Small intestine (tissue), 7 donors: ENCODE data around the gene ERC1. TPM values are rescaled to one million over a fixed set of nuclear protein-coding genes. Genes with fewer than 3 reads are reported as not detected.
"Not testable (repeated sequence)": the region's sequence is repeated elsewhere in the genome, so short reads cannot be mapped to it uniquely, and the experiment has no call there.

Experiments
- DNase-seq, 2 donors: peaks; one replicate each; pipeline versions ENCODE4 v3.0.0 to v3.0.0-alpha.2; 2013
- FAIRE-seq: peaks from 2 replicates; lab custom pipeline; 2012; peaks lifted over from hg19 to GRCh38; lab: Jason Lieb, UNC
- H3K27ac ChIP-seq, 3 donors: one replicate each; pipeline ENCODE4 v1.5.1; 2013; ENCODE audit warnings: low read length in 2 of 3, mild to moderate bottlenecking in 2 of 3, control low read depth in 1 of 3, inconsistent platforms in 1 of 3, low read depth in 1 of 3, moderate library complexity in 1 of 3
- H3K27me3 ChIP-seq, 3 donors: one replicate each; pipeline ENCODE4 v1.6.1; 2013; ENCODE audit warnings: low read length in 3 of 3, inconsistent platforms in 1 of 3; ENCODE audit not compliant: control insufficient read depth in 3 of 3, insufficient read depth in 3 of 3
- H3K36me3 ChIP-seq, 3 donors: one replicate each; pipeline ENCODE4 v1.6.1; 2013; ENCODE audit warnings: low read length in 3 of 3, inconsistent platforms in 1 of 3, low read depth in 1 of 3, mild to moderate bottlenecking in 1 of 3, moderate library complexity in 1 of 3; ENCODE audit not compliant: control insufficient read depth in 3 of 3, insufficient read depth in 2 of 3
- H3K4me1 ChIP-seq, 3 donors: one replicate each; pipeline ENCODE4 v1.6.1; 2013; ENCODE audit warnings: low read length in 2 of 3, inconsistent platforms in 1 of 3, low read depth in 1 of 3, mild to moderate bottlenecking in 1 of 3, moderate library complexity in 1 of 3; ENCODE audit not compliant: control insufficient read depth in 3 of 3, insufficient read depth in 2 of 3
- H3K4me3 ChIP-seq, 3 donors: one replicate each; pipeline ENCODE4 v1.5.1; 2013; ENCODE audit warnings: low read length in 3 of 3, control low read depth in 1 of 3, inconsistent platforms in 1 of 3, low read depth in 1 of 3, mild to moderate bottlenecking in 1 of 3, moderate library complexity in 1 of 3
- H3K9me3 ChIP-seq, 2 donors: one replicate each; pipeline ENCODE4 v1.6.1; 2013; ENCODE audit warnings: low read depth in 1 of 2, low read length in 1 of 2; ENCODE audit not compliant: control insufficient read depth in 2 of 2, insufficient read depth in 1 of 2
- WGBS, 3 donors: extraction: QIAGEN DNeasy Blood & Tissue Kit; methylation state at CpG; one replicate each; pipeline ENCODE4 v1.1.7; 2013; 5-methylcytosine and 5-hydroxymethylcytosine counted together
- polyA plus RNA-seq, 4 donors: library from polyadenylated mRNA; stranded (reverse) in 3 of 4; unstranded in 1 of 4; fragments of 200-250 nt in 3 of 4; fragments of 120-200 nt in 1 of 4; gene quantifications; one replicate each; pipeline versions ENCODE4 v1.2.1 to v1.2.3, GENCODE V29; 2013
- donor health status: healthy with polysubstance abuse.
- donor health status: control.
- donor health status: control.
- donor health status: Bipolar disorder and iron deficiency.
- donor health status: healthy.

Gene ERC1
- polyA plus RNA-seq, 4 donors: 1.8 to 16.7 (median 6.1) TPM

GRCh38 chr12:1306817-1307216 lies 315.8 kb downstream of the ERC1 start:
- WGBS, 3 donors: 83 to 88% (median 86%) methylated on average over 4 of the region's 4 CpGs
- Histone ChIP-seq H3K27ac (no peak overlapping the region), H3K36me3 (no peaks in the 10 kb centered on the region), H3K4me1 (no peaks in the 10 kb centered on the region), H3K27me3 (no peaks in the 10 kb centered on the region), H3K9me3 (no peaks in the 10 kb centered on the region), H3K4me3 (no peak overlapping the region)
- no peak for DNase-seq
- FAIRE-seq: no peak

GRCh38 chr12:1307796-1308195 lies 316.8 kb downstream of the ERC1 start:
- H3K4me3 ChIP-seq: no peak overlapping the region
- no peaks in the 10 kb centered on the region for H3K4me1 ChIP-seq
- H3K27ac ChIP-seq: no peak overlapping the region
- 97 to 98% (median 97%) methylated on average over 1 of the region's 1 CpG for WGBS, 3 donors
- no peaks in the 10 kb centered on the region for H3K27me3 ChIP-seq
- peaks cover 0 to 3% (median 0%) of the 10 kb centered on the region in 3 donors for H3K36me3 ChIP-seq
- no peak for DNase-seq
- FAIRE-seq: no peak
- H3K9me3 ChIP-seq: no peaks in the 10 kb centered on the region

DNA sequence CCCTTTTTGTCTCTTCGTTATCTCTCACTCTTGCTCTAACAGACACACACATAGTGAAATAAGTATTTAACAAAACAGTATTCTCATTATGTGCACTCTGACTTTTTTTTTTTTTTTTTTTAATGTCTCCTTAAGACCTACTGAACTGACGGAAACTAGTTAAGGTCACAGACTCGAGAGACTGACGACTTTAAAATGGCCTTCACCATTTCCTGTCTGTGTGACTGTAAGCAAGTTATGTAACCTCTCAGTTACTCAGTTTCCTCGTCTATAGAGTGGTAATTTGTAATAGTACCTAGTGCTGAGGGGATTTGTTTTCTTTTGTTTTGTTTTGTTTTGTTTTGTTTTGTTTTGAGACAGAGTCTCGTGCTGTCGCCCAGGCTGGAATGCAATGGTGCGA lies 318.6 kb downstream of the ERC1 start:
- no peak for FAIRE-seq
- 77 to 90% (median 82%) methylated on average over 8 of the region's 8 CpGs for WGBS, 3 donors

DNA sequence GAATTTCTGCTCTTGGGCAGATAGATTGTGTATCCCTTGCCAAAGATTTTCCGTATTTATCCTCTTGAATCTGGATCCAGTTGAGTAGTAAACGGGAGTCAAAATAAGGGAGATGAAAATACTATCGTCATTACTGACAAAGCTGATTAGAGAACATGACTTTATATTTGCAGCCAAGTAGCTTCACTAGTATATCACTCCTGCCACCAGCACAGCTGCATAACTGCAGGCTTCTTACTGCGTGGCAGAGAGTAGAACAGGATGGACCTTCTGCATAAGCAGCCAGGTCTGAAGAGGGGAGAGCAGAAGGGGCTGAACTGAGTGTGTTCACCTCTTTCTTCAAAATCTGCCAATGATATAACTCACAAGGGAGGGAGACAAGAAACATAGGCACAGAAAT lies 319.6 kb downstream of the ERC1 start:
- no peak for DNase-seq
- H3K27me3 ChIP-seq: no peaks in the 10 kb centered on the region
- H3K9me3 ChIP-seq: peaks cover 0 to 7% of the 10 kb centered on the region in 2 donors
- H3K27ac ChIP-seq: no peak overlapping the region
- H3K4me1 ChIP-seq: no peaks in the 10 kb centered on the region
- H3K36me3 ChIP-seq: peaks cover 0 to 7% (median 0%) of the 10 kb centered on the region in 3 donors
- FAIRE-seq: no peak
- no peak overlapping the region for H3K4me3 ChIP-seq
- 73 to 83% (median 79%) methylated on average over 4 of the region's 4 CpGs for WGBS, 3 donors

More for the DNA sequence above, 318.6 kb downstream of the ERC1 start:
- no peak overlapping the region for H3K27ac ChIP-seq
- no peak for DNase-seq
- no peaks in the 10 kb centered on the region for H3K9me3 ChIP-seq
- no peaks in the 10 kb centered on the region for H3K27me3 ChIP-seq
- H3K4me1 ChIP-seq: no peaks in the 10 kb centered on the region
- peaks cover 0 to 3% (median 0%) of the 10 kb centered on the region in 3 donors for H3K36me3 ChIP-seq
- no peak overlapping the region for H3K4me3 ChIP-seq

DNA sequence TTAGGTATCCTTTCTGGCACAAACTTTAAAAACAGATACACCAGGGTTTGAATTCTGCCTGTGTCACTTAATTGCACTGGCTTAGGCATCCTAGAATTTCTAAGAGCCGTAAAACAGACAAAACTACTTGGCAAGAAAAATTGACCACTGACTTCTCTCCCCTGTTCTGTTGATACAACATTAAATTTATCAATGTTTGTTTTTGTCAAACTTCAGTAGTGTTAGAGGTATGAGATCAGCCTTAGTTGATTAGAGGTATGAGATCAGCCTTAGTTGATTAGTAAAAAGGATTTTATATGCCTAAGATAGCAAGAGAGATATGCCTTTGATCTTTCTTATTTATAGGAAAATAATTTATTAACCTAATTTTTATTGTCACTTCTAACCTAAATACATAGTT lies 320.1 kb downstream of the ERC1 start:
- H3K27me3 ChIP-seq: no peaks in the 10 kb centered on the region
- H3K4me1 ChIP-seq: no peaks in the 10 kb centered on the region
- no peak overlapping the region for H3K4me3 ChIP-seq
- DNase-seq (no peak), FAIRE-seq (no peak)
- 28 to 68% (median 62%) methylated on average over 1 of the region's 1 CpG for WGBS, 3 donors
- peaks cover 0 to 7% of the 10 kb centered on the region in 2 donors for H3K9me3 ChIP-seq
- peaks cover 0 to 7% (median 0%) of the 10 kb centered on the region in 3 donors for H3K36me3 ChIP-seq
- no peak overlapping the region for H3K27ac ChIP-seq

DNA sequence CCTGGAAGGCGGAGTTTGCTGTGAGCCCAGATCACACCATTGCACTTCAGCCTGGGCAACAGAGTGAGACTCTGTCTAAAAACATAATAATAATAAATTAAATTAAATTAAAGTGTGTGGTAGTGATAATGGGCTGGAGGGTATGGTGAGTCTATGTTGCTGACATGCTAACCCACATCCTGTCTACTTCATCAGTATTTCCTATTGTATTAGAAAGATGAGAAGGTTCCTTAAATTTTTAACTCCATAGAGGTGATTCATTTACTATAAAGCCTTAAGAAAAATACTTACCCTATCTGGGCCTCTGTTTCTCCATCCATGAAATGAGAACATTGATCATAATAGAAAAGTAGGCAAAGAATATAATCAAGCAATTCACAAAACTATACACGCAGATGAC lies 322.9 kb downstream of the ERC1 start:
- FAIRE-seq (no peak), DNase-seq (no peak)
- 96 to 100% (median 99%) methylated on average over 2 of the region's 2 CpGs for WGBS, 3 donors
- Histone ChIP-seq H3K9me3 (peaks cover 0 to 7% of the 10 kb centered on the region in 2 donors), H3K27ac (no peak overlapping the region), H3K4me3 (no peak overlapping the region), H3K4me1 (peaks cover 0 to 8% (median 4%) of the 10 kb centered on the region in 3 donors), H3K36me3 (peaks cover 0 to 7% (median 0%) of the 10 kb centered on the region in 3 donors), H3K27me3 (no peaks in the 10 kb centered on the region)

GRCh38 chr12:1314523-1314922 lies 323.5 kb downstream of the ERC1 start:
- peaks cover 0 to 7% of the 10 kb centered on the region in 2 donors for H3K9me3 ChIP-seq
- H3K4me3 ChIP-seq: no peak overlapping the region
- H3K36me3 ChIP-seq: peaks cover 0 to 7% (median 0%) of the 10 kb centered on the region in 3 donors
- FAIRE-seq (no peak), DNase-seq (no peak)
- no peak overlapping the region for H3K27ac ChIP-seq
- H3K4me1 ChIP-seq: peaks cover 0 to 10% (median 4%) of the 10 kb centered on the region in 3 donors
- WGBS, 3 donors: 61 to 95% (median 93%) methylated on average over 1 of the region's 1 CpG
- no peaks in the 10 kb centered on the region for H3K27me3 ChIP-seq

- not testable (repeated sequence) for H3K27ac ChIP-seq, DNase-seq, FAIRE-seq, H3K9me3 ChIP-seq, H3K4me1 ChIP-seq, H3K36me3 ChIP-seq, H3K4me3 ChIP-seq, H3K27me3 ChIP-seq
- WGBS, 3 donors: 93 to 97% (median 96%) methylated on average over 5 of the region's 5 CpGs
Measured at GRCh38 chr12:1316991-1317390, 326.0 kb downstream of the ERC1 start.
